ENCODE data around the gene BCAT1. TPM values are rescaled to one million over a fixed set of nuclear protein-coding genes. Genes with fewer than 3 reads are reported as not detected.

The BCAT1 gene
- total and polyA plus RNA-seq, 2 donors (not counting 3 experiments of a cell fraction or from before 2014, with no cell fraction given) = 21.6 to 267 TPM

- dilution Hi-C loops (cut with MboI; ENCODE audit: extremely low pct_ligation_motif_present, low sequenced_read_pairs) = no loop called here
- no peak for TF ChIP-seq GATA2 (IDR thresholded peaks at IDR 0.05; ENCODE audit: insufficient read depth, insufficient read length, low read depth, low read length)
- TF ChIP-seq MAX (IDR thresholded peaks at IDR 0.05; ENCODE audit: insufficient read depth, insufficient read length) = no peak
- TF ChIP-seq JUN (IDR thresholded peaks at IDR 0.05; ENCODE audit: borderline replicate concordance, insufficient read depth, insufficient read length, low read depth) = no peak
- no peak for TF ChIP-seq POLR2AphosphoS5 (IDR thresholded peaks at IDR 0.05; ENCODE audit: insufficient read depth, low read depth, low read length)
- TF ChIP-seq POLR2A (IDR thresholded peaks at IDR 0.05; ENCODE audit: low read depth, low read length) = no peak
- no peak for TF ChIP-seq EZH2 (IDR thresholded peaks at IDR 0.05; ENCODE audit: borderline replicate concordance, low read depth, low read length, severe bottlenecking)
- TF ChIP-seq, protein P1, sequence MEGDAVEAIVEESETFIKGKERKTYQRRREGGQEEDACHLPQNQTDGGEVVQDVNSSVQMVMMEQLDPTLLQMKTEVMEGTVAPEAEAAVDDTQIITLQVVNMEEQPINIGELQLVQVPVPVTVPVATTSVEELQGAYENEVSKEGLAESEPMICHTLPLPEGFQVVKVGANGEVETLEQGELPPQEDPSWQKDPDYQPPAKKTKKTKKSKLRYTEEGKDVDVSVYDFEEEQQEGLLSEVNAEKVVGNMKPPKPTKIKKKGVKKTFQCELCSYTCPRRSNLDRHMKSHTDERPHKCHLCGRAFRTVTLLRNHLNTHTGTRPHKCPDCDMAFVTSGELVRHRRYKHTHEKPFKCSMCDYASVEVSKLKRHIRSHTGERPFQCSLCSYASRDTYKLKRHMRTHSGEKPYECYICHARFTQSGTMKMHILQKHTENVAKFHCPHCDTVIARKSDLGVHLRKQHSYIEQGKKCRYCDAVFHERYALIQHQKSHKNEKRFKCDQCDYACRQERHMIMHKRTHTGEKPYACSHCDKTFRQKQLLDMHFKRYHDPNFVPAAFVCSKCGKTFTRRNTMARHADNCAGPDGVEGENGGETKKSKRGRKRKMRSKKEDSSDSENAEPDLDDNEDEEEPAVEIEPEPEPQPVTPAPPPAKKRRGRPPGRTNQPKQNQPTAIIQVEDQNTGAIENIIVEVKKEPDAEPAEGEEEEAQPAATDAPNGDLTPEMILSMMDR (IDR thresholded peaks at IDR 0.05; ENCODE audit: extremely low read depth in 1 of 2, insufficient read depth in 1 of 2, low read depth in 1 of 2, low read length in 2 of 2) = no peak
- TF ChIP-seq MYC (IDR thresholded peaks at IDR 0.05; ENCODE audit: low read depth, low read length) = no peak
- no peak for TF ChIP-seq FOS (IDR thresholded peaks at IDR 0.05; ENCODE audit: borderline replicate concordance, insufficient read depth, low read length)
- no peaks in the 10 kb centered on the region for H4K20me1 ChIP-seq (replicated peaks; ENCODE audit: control insufficient read depth, extremely low read depth, insufficient read depth, low read length)
- no peak overlapping the region for H3K4me3 ChIP-seq (replicated peaks in 1 of 3; ENCODE audit: insufficient read depth in 1 of 3, low read depth in 1 of 3, low read length in 3 of 3)
- ChIA-PET CTCF (no interaction called here), POLR2A (interaction anchor here (0.6 kb wide), 1 partner anchor 62 kb away, joined by 4 read pairs; no protein-coding TSS in a partner anchor)
- H3K36me3 ChIP-seq (ENCODE audit: control insufficient read depth in 2 of 2, extremely low read depth in 1 of 2, insufficient read depth in 2 of 2, low read length in 2 of 2) = no peaks in the 10 kb centered on the region
- FAIRE-seq (no peak), DNase-seq (ENCODE audit: low read depth, low spot score) (no peak)
- H3K27ac ChIP-seq (ENCODE audit: insufficient read depth, low read depth, low read length) = no peak overlapping the region
- peaks cover 0 to 2% of the 10 kb centered on the region in 2 experiments for H3K27me3 ChIP-seq (ENCODE audit: control insufficient read depth in 2 of 2, insufficient read depth in 2 of 2, low read length in 2 of 2)
- no peaks in the 10 kb centered on the region for H3K79me2 ChIP-seq (ENCODE audit: control insufficient read depth, insufficient read depth, low read length)
- intact Hi-C loops (cut with micrococcal nuclease) = no loop called here
- no peak overlapping the region for H3K9ac ChIP-seq (replicated peaks; ENCODE audit: extremely low read depth, insufficient read depth, low read length)
- no peak overlapping the region for H3K4me2 ChIP-seq (ENCODE audit: insufficient read depth, low read length)
- H3K9me3 ChIP-seq (replicated peaks; ENCODE audit: control insufficient read depth, insufficient read depth, low read length) = no peaks in the 10 kb centered on the region
- H3K4me1 ChIP-seq (ENCODE audit: control insufficient read depth, extremely low read depth, insufficient read depth, low read length) = no peaks in the 10 kb centered on the region
- H2AFZ ChIP-seq (ENCODE audit: low read depth, low read length) = no peak overlapping the region
- BruUV-seq (replicated peaks) = no TSS peak
- no peaks in the 10 kb centered on the region for H3K9me1 ChIP-seq (replicated peaks; ENCODE audit: control insufficient read depth, extremely low read depth, insufficient read depth, low read length)
Observed at GRCh38 chr12:24955389-24955788, 6.5 kb upstream of the BCAT1 start.
